Rectal smooth muscle tissue (tissue), 1 donor: ENCODE data around the gene VTCN1.

Experiments used
- H3K27ac ChIP-seq: one replicate; pipeline ENCODE4 v1.7.0; 2013; ENCODE audit warnings: low read depth, low read length, inconsistent platforms
- H3K27me3 ChIP-seq: one replicate; pipeline ENCODE4 v1.7.0; 2013; ENCODE audit warnings: low read length; ENCODE audit not compliant: control insufficient read depth, insufficient read depth
- H3K36me3 ChIP-seq: one replicate; pipeline ENCODE4 v1.7.0; 2013; ENCODE audit warnings: low read length; ENCODE audit not compliant: control insufficient read depth, insufficient read depth
- H3K4me1 ChIP-seq: one replicate; pipeline ENCODE4 v1.7.0; 2013; ENCODE audit warnings: low read length; ENCODE audit not compliant: control insufficient read depth, insufficient read depth
- H3K4me3 ChIP-seq: one replicate; pipeline ENCODE4 v1.7.0; 2013; ENCODE audit warnings: low read length
- H3K9ac ChIP-seq: one replicate; pipeline ENCODE4 v1.7.0; 2013; ENCODE audit warnings: low read length

VTCN1 gene

GRCh38 chr1:117201808-117202207 is 8.9 kb downstream of the VTCN1 start:
- no peak overlapping the region for H3K27ac ChIP-seq

GRCh38 chr1:117198097-117198496 is 12.6 kb downstream of the VTCN1 start:
- Histone ChIP-seq H3K27ac (no peak overlapping the region), H3K9ac (no peak overlapping the region), H3K4me1 (no peaks in the 10 kb centered on the region), H3K27me3 (no peaks in the 10 kb centered on the region), H3K4me3 (no peak overlapping the region), H3K36me3 (no peaks in the 10 kb centered on the region)

More at GRCh38 chr1:117201808-117202207, 8.9 kb downstream of the VTCN1 start:
- Histone ChIP-seq H3K36me3 (no peaks in the 10 kb centered on the region), H3K4me3 (no peak overlapping the region), H3K27me3 (no peaks in the 10 kb centered on the region), H3K9ac (no peak overlapping the region), H3K4me1 (no peaks in the 10 kb centered on the region)

- Histone ChIP-seq H3K9ac (no peak overlapping the region), H3K4me3 (no peak overlapping the region), H3K36me3 (no peaks in the 10 kb centered on the region), H3K27me3 (no peaks in the 10 kb centered on the region), H3K4me1 (no peaks in the 10 kb centered on the region), H3K27ac (no peak overlapping the region)
Observed at GRCh38 chr1:117189726-117190125, 21.0 kb downstream of the VTCN1 start.

- Histone ChIP-seq H3K4me3 (no peak overlapping the region), H3K36me3 (no peaks in the 10 kb centered on the region), H3K27ac (no peak overlapping the region), H3K9ac (no peak overlapping the region), H3K27me3 (no peaks in the 10 kb centered on the region), H3K4me1 (no peaks in the 10 kb centered on the region)
Observed at GRCh38 chr1:117188816-117189437, 21.8 kb downstream of the VTCN1 start.

GRCh38 chr1:117188170-117188815 is 22.4 kb downstream of the VTCN1 start:
- H3K36me3 ChIP-seq: no peaks in the 10 kb centered on the region
- no peak overlapping the region for H3K9ac ChIP-seq
- H3K27me3 ChIP-seq: no peaks in the 10 kb centered on the region
- no peak overlapping the region for H3K4me3 ChIP-seq
- no peaks in the 10 kb centered on the region for H3K4me1 ChIP-seq
- no peak overlapping the region for H3K27ac ChIP-seq

- Histone ChIP-seq H3K9ac (no peak overlapping the region), H3K27ac (no peak overlapping the region), H3K27me3 (no peaks in the 10 kb centered on the region), H3K4me3 (no peak overlapping the region), H3K36me3 (no peaks in the 10 kb centered on the region), H3K4me1 (no peaks in the 10 kb centered on the region)
Observed at GRCh38 chr1:117183112-117183511, 27.6 kb downstream of the VTCN1 start.

GRCh38 chr1:117182319-117182718 is 28.4 kb downstream of the VTCN1 start:
- H3K36me3 ChIP-seq: no peaks in the 10 kb centered on the region
- no peaks in the 10 kb centered on the region for H3K27me3 ChIP-seq
- H3K4me1 ChIP-seq: no peaks in the 10 kb centered on the region
- no peak overlapping the region for H3K4me3 ChIP-seq
- H3K9ac ChIP-seq: no peak overlapping the region
- H3K27ac ChIP-seq: no peak overlapping the region

- H3K36me3 ChIP-seq: no peaks in the 10 kb centered on the region
- no peaks in the 10 kb centered on the region for H3K27me3 ChIP-seq
- H3K27ac ChIP-seq: no peak overlapping the region
- H3K9ac ChIP-seq: no peak overlapping the region
- H3K4me3 ChIP-seq: no peak overlapping the region
- no peaks in the 10 kb centered on the region for H3K4me1 ChIP-seq
Observed at GRCh38 chr1:117181630-117182041, 29.1 kb downstream of the VTCN1 start.

GRCh38 chr1:117180147-117180967 is 30.4 kb downstream of the VTCN1 start:
- no peak overlapping the region for H3K9ac ChIP-seq
- no peaks in the 10 kb centered on the region for H3K27me3 ChIP-seq
- no peak overlapping the region for H3K4me3 ChIP-seq
- no peak overlapping the region for H3K27ac ChIP-seq
- H3K4me1 ChIP-seq: no peaks in the 10 kb centered on the region
- H3K36me3 ChIP-seq: no peaks in the 10 kb centered on the region

- Histone ChIP-seq H3K4me3 (no peak overlapping the region), H3K4me1 (no peaks in the 10 kb centered on the region), H3K27me3 (no peaks in the 10 kb centered on the region), H3K36me3 (no peaks in the 10 kb centered on the region), H3K27ac (no peak overlapping the region), H3K9ac (no peak overlapping the region)
Observed at GRCh38 chr1:117179471-117179870, 31.3 kb downstream of the VTCN1 start.

GRCh38 chr1:117178756-117179155 is 32.0 kb downstream of the VTCN1 start:
- H3K36me3 ChIP-seq: no peaks in the 10 kb centered on the region
- H3K27ac ChIP-seq: no peak overlapping the region

GRCh38 chr1:117177376-117177775 is 33.4 kb downstream of the VTCN1 start:
- Histone ChIP-seq H3K27ac (no peak overlapping the region), H3K27me3 (no peaks in the 10 kb centered on the region)

More at GRCh38 chr1:117178756-117179155, 32.0 kb downstream of the VTCN1 start:
- H3K4me3 ChIP-seq: no peak overlapping the region
- H3K27me3 ChIP-seq: no peaks in the 10 kb centered on the region
- no peak overlapping the region for H3K9ac ChIP-seq
- no peaks in the 10 kb centered on the region for H3K4me1 ChIP-seq

More at GRCh38 chr1:117177376-117177775, 33.4 kb downstream of the VTCN1 start:
- no peaks in the 10 kb centered on the region for H3K4me1 ChIP-seq
- H3K4me3 ChIP-seq: no peak overlapping the region
- H3K36me3 ChIP-seq: no peaks in the 10 kb centered on the region
- no peak overlapping the region for H3K9ac ChIP-seq
